Measurements from ENCODE around the gene SFXN3.
A peak's percentile ranks its signal among the peaks of the same experiment; 100 is the strongest.

SFXN3 gene

GRCh38 chr10:101035916-101036702, 5.1 kb downstream of the SFXN3 start:
- Histone ChIP-seq H3K9me3 (ENCODE audit: control insufficient read depth, insufficient read depth, low read length) (no peaks in the 10 kb centered on the region), H3K4me3 (ENCODE audit: low read length) (no peak overlapping the region), H3K4me1 (ENCODE audit: control insufficient read depth, insufficient read depth, low read length) (peaks cover 5% of the 10 kb centered on the region; the same call in 1 of the 2 replicates), H3K27ac (ENCODE audit: low read length) (no peak overlapping the region), H3K36me3 (ENCODE audit: control insufficient read depth, insufficient read depth, low read length) (no peaks in the 10 kb centered on the region), H3K27me3 (ENCODE audit: control insufficient read depth, insufficient read depth, low read length) (peaks cover 4% of the 10 kb centered on the region; the same call in 1 of the 2 replicates)
- WGBS (ENCODE audit: insufficient coverage, insufficient read length) = no CpG with 5 or more reads among the region's 10 CpGs
- DNase-seq (ENCODE audit: low read depth, low spot score) = no peak

GRCh38 chr10:101036726-101037125, 5.7 kb downstream of the SFXN3 start:
- H3K36me3 ChIP-seq (ENCODE audit: control insufficient read depth, insufficient read depth, low read length) = no peaks in the 10 kb centered on the region
- 0 out of 2 replicates have a peak, but pooled peaks cover 3% of the 10 kb centered on the region for H3K4me1 ChIP-seq (ENCODE audit: control insufficient read depth, insufficient read depth, low read length)
- no peak overlapping the region for H3K4me3 ChIP-seq (ENCODE audit: low read length)
- H3K27me3 ChIP-seq (ENCODE audit: control insufficient read depth, insufficient read depth, low read length) = peaks cover 4% of the 10 kb centered on the region; the same call in 1 of the 2 replicates
- H3K9me3 ChIP-seq (ENCODE audit: control insufficient read depth, insufficient read depth, low read length) = no peaks in the 10 kb centered on the region
- no peak overlapping the region for H3K27ac ChIP-seq (ENCODE audit: low read length)
- DNase-seq (ENCODE audit: low read depth, low spot score) = no peak
- no CpG with 5 or more reads among the region's 7 CpGs for WGBS (ENCODE audit: insufficient coverage, insufficient read length)

DNA sequence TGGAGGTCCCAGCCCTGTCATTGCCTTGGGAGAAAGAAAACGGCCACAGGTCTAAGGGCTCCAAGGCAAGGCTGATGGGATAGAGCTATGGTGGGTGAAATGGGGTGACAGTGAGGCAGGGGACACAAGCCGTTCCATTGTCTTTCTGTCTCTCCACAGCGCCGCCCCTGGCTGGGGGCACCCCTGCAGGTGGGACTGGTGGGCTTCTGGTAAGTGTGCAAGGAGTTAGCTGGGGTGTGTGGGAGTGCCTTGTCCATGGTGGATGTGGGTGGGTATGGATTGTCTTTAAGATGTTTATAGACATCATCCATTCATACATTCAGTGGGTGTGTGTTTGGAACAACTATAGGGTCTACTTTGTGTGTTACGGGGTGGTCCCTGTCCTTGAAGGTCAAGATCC, 7.5 kb downstream of the SFXN3 start:
- no peak for DNase-seq (ENCODE audit: low read depth, low spot score)
- Histone ChIP-seq H3K27me3 (ENCODE audit: control insufficient read depth, insufficient read depth, low read length) (no peaks in the 10 kb centered on the region), H3K4me1 (ENCODE audit: control insufficient read depth, insufficient read depth, low read length) (peaks cover 3% of the 10 kb centered on the region; the same call in 1 of the 2 replicates), H3K9me3 (ENCODE audit: control insufficient read depth, insufficient read depth, low read length) (no peaks in the 10 kb centered on the region), H3K27ac (ENCODE audit: low read length) (no peak overlapping the region), H3K36me3 (ENCODE audit: control insufficient read depth, insufficient read depth, low read length) (no peaks in the 10 kb centered on the region), H3K4me3 (ENCODE audit: low read length) (no peak overlapping the region)
- WGBS (ENCODE audit: insufficient coverage, insufficient read length) = no CpG with 5 or more reads among the region's 5 CpGs

DNA sequence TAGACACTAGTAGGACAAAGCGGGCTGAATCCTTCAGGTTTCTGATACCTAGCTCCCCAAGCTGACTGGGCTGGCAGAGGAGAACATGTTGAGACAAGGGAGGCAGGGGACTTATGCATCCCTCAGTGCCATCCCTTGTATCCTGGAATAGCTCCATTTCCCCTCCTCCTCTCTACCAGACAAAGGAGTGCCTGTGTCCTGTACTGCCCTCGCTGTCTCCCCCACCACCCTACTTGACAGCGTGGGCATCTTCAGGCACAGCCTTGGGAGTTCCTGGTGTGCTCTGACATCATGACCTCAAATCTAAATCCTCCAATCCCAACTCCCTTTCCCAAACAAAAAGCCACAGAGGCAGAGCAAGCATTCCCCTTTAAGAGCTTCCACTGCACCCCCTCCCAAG, 9.0 kb downstream of the SFXN3 start:
- no peaks in the 10 kb centered on the region for H3K36me3 ChIP-seq (ENCODE audit: control insufficient read depth, insufficient read depth, low read length)
- no peaks in the 10 kb centered on the region for H3K9me3 ChIP-seq (ENCODE audit: control insufficient read depth, insufficient read depth, low read length)
- WGBS (ENCODE audit: insufficient coverage, insufficient read length) = no CpG with 5 or more reads among the region's 3 CpGs
- no peak overlapping the region for H3K4me3 ChIP-seq (ENCODE audit: low read length)
- peaks cover 3% of the 10 kb centered on the region; the same call in 1 of the 2 replicates for H3K4me1 ChIP-seq (ENCODE audit: control insufficient read depth, insufficient read depth, low read length)
- peaks cover under 1% of the 10 kb centered on the region; the same call in 1 of the 2 replicates for H3K27me3 ChIP-seq (ENCODE audit: control insufficient read depth, insufficient read depth, low read length)
- DNase-seq (ENCODE audit: low read depth, low spot score) = no peak
- H3K27ac ChIP-seq (ENCODE audit: low read length) = no peak overlapping the region

DNA sequence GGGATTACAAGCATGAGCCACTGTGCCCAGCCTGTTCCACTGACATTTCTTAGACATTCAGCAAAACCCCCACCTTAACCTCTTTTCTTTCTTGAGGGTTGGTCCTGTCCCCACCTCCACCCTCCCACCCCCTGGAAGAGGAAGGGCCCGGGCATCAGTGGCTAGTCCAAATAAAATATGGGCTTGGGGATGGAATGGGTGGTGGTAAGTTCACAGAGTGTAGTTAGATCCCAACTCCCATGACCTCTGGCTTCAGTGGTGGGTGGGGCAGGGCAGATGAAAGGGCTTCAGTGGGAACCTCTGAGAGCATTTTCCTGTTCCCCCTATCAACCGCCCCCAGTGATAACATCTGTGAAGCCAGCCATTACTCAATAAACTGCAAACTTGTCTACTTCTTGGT, 9.8 kb downstream of the SFXN3 start:
- H3K9me3 ChIP-seq (ENCODE audit: control insufficient read depth, insufficient read depth, low read length) = no peaks in the 10 kb centered on the region
- WGBS (ENCODE audit: insufficient coverage, insufficient read length) = no CpG with 5 or more reads among the region's 2 CpGs
- no peak overlapping the region for H3K27ac ChIP-seq (ENCODE audit: low read length)
- H3K27me3 ChIP-seq (ENCODE audit: control insufficient read depth, insufficient read depth, low read length) = peaks cover 5% of the 10 kb centered on the region
- H3K36me3 ChIP-seq (ENCODE audit: control insufficient read depth, insufficient read depth, low read length) = no peaks in the 10 kb centered on the region
- H3K4me1 ChIP-seq (ENCODE audit: control insufficient read depth, insufficient read depth, low read length) = peaks cover 3% of the 10 kb centered on the region; the same call in 1 of the 2 replicates
- DNase-seq (ENCODE audit: low read depth, low spot score) = no peak
- H3K4me3 ChIP-seq (ENCODE audit: low read length) = no peak overlapping the region

GRCh38 chr10:101041252-101041761, 10.3 kb downstream of the SFXN3 start:
- no CpG with 5 or more reads among the region's 6 CpGs for WGBS (ENCODE audit: insufficient coverage, insufficient read length)
- Histone ChIP-seq H3K9me3 (ENCODE audit: control insufficient read depth, insufficient read depth, low read length) (no peaks in the 10 kb centered on the region), H3K27ac (ENCODE audit: low read length) (no peak overlapping the region), H3K36me3 (ENCODE audit: control insufficient read depth, insufficient read depth, low read length) (no peaks in the 10 kb centered on the region), H3K27me3 (ENCODE audit: control insufficient read depth, insufficient read depth, low read length) (peaks cover 5% of the 10 kb centered on the region), H3K4me3 (ENCODE audit: low read length) (no peak overlapping the region), H3K4me1 (ENCODE audit: control insufficient read depth, insufficient read depth, low read length) (peaks cover 3% of the 10 kb centered on the region; the same call in 1 of the 2 replicates)
- no peak for DNase-seq (ENCODE audit: low read depth, low spot score)

DNA sequence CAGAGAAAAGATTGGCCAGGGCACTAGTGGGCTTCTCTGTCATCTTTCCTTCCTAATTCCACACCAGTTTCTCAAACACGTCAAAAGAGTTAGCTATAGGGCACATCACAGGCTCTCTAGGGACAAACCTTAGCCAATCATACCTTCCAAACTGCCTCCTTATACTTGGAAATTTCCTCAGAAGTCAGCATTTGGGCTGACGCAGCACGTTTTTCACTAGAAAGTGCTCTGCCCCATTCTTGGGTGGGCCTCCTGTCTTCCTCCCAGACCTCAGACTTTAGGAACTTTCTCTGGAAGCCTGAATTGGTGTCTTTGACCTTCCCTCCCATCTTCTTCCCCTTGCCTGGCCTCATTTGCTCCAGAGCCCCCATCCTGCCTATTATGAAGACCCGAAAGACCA, 11.1 kb downstream of the SFXN3 start:
- no peak overlapping the region for H3K4me3 ChIP-seq (ENCODE audit: low read length)
- no peaks in the 10 kb centered on the region for H3K9me3 ChIP-seq (ENCODE audit: control insufficient read depth, insufficient read depth, low read length)
- DNase-seq (ENCODE audit: low read depth, low spot score) = no peak
- WGBS (ENCODE audit: insufficient coverage, insufficient read length) = no CpG with 5 or more reads among the region's 4 CpGs
- H3K27me3 ChIP-seq (ENCODE audit: control insufficient read depth, insufficient read depth, low read length) = peaks cover 12% of the 10 kb centered on the region
- H3K4me1 ChIP-seq (ENCODE audit: control insufficient read depth, insufficient read depth, low read length) = peaks cover 6% of the 10 kb centered on the region; the same call in 1 of the 2 replicates
- H3K27ac ChIP-seq (ENCODE audit: low read length) = no peak overlapping the region
- no peaks in the 10 kb centered on the region for H3K36me3 ChIP-seq (ENCODE audit: control insufficient read depth, insufficient read depth, low read length)

DNA sequence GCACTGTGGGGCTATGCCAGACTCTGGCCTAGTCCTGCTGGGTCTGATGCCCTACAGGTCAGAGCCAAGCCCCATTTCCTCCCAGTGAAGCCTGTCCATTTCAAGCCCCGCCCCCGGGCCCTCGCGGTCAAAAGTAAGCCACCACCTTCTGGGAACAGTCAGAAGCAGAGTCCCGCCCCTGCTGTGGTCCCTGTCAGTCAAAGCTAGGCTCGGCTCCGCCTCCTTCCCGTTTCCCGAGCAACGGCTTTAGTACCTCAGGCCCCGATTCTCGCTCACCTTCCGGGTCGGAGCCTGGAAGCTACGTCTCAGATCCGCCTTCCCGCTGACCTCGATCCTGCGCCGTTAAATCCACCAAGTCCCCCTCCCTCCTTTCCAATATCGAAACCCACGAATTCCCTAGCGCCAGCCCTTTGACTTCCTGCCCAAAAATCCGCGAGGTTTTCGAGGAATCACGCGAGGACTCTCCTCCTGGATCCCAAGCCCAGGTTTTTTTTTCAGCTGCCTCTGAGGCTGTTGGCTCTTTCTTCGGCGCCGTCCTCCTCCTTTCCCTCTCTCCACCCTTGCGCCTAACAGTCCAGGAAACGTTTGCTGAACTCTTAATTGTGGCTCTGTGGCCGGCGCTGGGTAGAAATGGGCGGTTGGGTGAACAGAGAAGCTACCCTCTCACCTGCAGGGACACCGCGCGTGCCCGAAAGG, 11.8 kb downstream of the SFXN3 start:
- peaks cover 6% of the 10 kb centered on the region; the same call in 1 of the 2 replicates for H3K4me1 ChIP-seq (ENCODE audit: control insufficient read depth, insufficient read depth, low read length)
- H3K4me3 ChIP-seq (ENCODE audit: low read length) = peak overlapping the region; percentile 56; the same call in 1 of the 2 replicates
- no peak for DNase-seq (ENCODE audit: low read depth, low spot score)
- no CpG with 5 or more reads among the region's 40 CpGs for whole genome bisulfite sequencing (ENCODE audit: insufficient coverage, insufficient read length)
- H3K36me3 ChIP-seq (ENCODE audit: control insufficient read depth, insufficient read depth, low read length) = no peaks in the 10 kb centered on the region
- no peaks in the 10 kb centered on the region for H3K9me3 ChIP-seq (ENCODE audit: control insufficient read depth, insufficient read depth, low read length)
- H3K27ac ChIP-seq (ENCODE audit: low read length) = no peak overlapping the region
- H3K27me3 ChIP-seq (ENCODE audit: control insufficient read depth, insufficient read depth, low read length) = peaks cover 19% of the 10 kb centered on the region

GRCh38 chr10:101043363-101043707, 12.3 kb downstream of the SFXN3 start:
- Histone ChIP-seq H3K4me3 (ENCODE audit: low read length) (peak overlapping the region; percentile 56; the same call in 1 of the 2 replicates), H3K9me3 (ENCODE audit: control insufficient read depth, insufficient read depth, low read length) (no peaks in the 10 kb centered on the region), H3K4me1 (ENCODE audit: control insufficient read depth, insufficient read depth, low read length) (peaks cover 6% of the 10 kb centered on the region; the same call in 1 of the 2 replicates), H3K27ac (ENCODE audit: low read length) (no peak overlapping the region), H3K27me3 (ENCODE audit: control insufficient read depth, insufficient read depth, low read length) (peaks cover 24% of the 10 kb centered on the region), H3K36me3 (ENCODE audit: control insufficient read depth, insufficient read depth, low read length) (no peaks in the 10 kb centered on the region)
- WGBS (ENCODE audit: insufficient coverage, insufficient read length) = no CpG with 5 or more reads among the region's 2 CpGs
- DNase-seq (ENCODE audit: low read depth, low spot score) = no peak

- H3K4me1 ChIP-seq (ENCODE audit: control insufficient read depth, insufficient read depth, low read length) = peaks cover 6% of the 10 kb centered on the region; the same call in 1 of the 2 replicates
- WGBS (ENCODE audit: insufficient coverage, insufficient read length) = no CpG with 5 or more reads among the region's 2 CpGs
- H3K27me3 ChIP-seq (ENCODE audit: control insufficient read depth, insufficient read depth, low read length) = peaks cover 32% of the 10 kb centered on the region
- H3K9me3 ChIP-seq (ENCODE audit: control insufficient read depth, insufficient read depth, low read length) = no peaks in the 10 kb centered on the region
- H3K36me3 ChIP-seq (ENCODE audit: control insufficient read depth, insufficient read depth, low read length) = no peaks in the 10 kb centered on the region
- no peak overlapping the region for H3K27ac ChIP-seq (ENCODE audit: low read length)
- DNase-seq (ENCODE audit: low read depth, low spot score) = no peak
- no peak overlapping the region for H3K4me3 ChIP-seq (ENCODE audit: low read length)
Measured at GRCh38 chr10:101044117-101044516, 13.1 kb downstream of the SFXN3 start.
